Activated naive CD8-positive, alpha-beta T cell treated with anti-CD3 and anti-CD28 coated beads, Interleukin-2, amount 10 ng/mL, durations not matched to agents 7 days and 5 days (primary cell): ENCODE measurements around the gene NELFB. TPM values are rescaled to one million over a fixed set of nuclear protein-coding genes. Genes with fewer than 3 reads are reported as not detected.
A peak's percentile ranks its signal among the peaks of the same experiment; 100 is the strongest.

Experiments used
- ATAC-seq: fragments of 150-1000 bp; cut with Tn5 transposase; one replicate; pipeline ENCODE4 v1.10.0; 2021; ENCODE audit warnings: low read depth, moderate library complexity
- POLR2A ChIA-PET: fragments of 350-600 bp; sonication (Branson Sonifier 250); formaldehyde crosslinking; loops from one replicate; lab custom pipeline; 2021; ENCODE audit warnings: antibody characterized with exemption; lab: Charles Lee
- DNase-seq: peaks from one replicate; pipeline ENCODE4 v3.0.0; 2021
- H3K27ac Mint-ChIP-seq: one replicate; pipeline ENCODE4 v1.8.0; 2022; ENCODE audit warnings: mild to moderate bottlenecking, mixed read lengths
- H3K27me3 Mint-ChIP-seq: one replicate; pipeline ENCODE4 v1.8.0; 2022; ENCODE audit warnings: mild to moderate bottlenecking, moderate library complexity, mixed read lengths
- H3K36me3 Mint-ChIP-seq: one replicate; pipeline ENCODE4 v1.8.0; 2021; ENCODE audit warnings: mild to moderate bottlenecking, mixed read lengths
- H3K4me1 Mint-ChIP-seq: one replicate; pipeline ENCODE4 v1.8.0; 2021; ENCODE audit warnings: mixed read lengths
- H3K4me3 Mint-ChIP-seq: one replicate; pipeline ENCODE4 v1.8.0; 2022; ENCODE audit warnings: mild to moderate bottlenecking, moderate library complexity, mixed read lengths
- H3K9me3 Mint-ChIP-seq: one replicate; pipeline ENCODE4 v1.8.0; 2021; ENCODE audit warnings: mixed read lengths
- total RNA-seq, 2 experiments: library from RNA; stranded (reverse); gene quantifications; one replicate each; pipeline ENCODE4 v1.2.3, GENCODE V29; 2021

NELFB gene
- total RNA-seq, 2 experiments from 2014 or later: 58.7 to 63.1 TPM

DNA sequence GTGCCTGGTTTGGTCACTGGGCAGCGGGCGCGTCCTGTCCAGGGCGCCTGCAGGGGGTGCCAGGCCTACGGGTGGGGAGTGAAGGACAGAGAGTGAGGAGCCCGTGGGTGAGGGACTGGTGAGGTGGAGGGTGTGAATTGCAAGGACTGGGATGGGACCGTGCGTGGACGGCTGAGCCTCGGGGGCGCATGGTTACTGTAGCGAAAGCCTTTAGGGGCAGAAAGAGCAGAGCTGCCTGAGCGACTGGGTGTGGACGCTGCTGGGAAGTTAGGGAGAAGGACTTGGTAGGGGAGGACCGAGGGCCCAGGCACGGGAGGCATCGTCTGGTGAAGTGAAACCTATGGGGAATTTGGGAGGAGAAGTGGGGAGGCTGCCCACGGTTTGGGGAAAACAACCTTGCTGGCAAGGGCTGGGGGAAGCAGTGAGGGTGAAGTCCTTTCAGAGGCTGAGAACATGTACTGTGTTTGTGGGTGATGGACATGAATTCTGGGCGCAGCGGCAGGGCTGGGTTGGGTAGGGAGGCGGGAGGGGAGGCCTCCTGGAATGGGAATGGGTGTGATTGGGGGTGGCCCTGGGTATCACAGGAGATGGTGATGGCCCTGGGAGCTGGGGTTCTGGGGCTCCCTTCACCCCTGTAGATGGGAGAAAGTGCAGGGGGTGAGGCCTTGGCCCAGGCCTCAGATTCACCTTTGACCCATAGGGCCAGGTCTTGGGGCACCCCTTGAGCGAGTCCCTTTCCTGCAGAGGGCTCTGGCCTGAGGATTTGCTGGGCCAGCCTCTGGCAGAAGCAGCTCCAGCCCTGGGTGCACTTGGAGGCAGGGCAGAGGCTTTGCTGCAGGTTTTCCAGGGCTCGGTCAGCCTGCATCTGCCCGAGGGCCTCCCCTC, 20.7 kb downstream of the NELFB start:
- no peak overlapping the region for H3K4me3 Mint-ChIP-seq
- peaks cover 7% of the 10 kb centered on the region for H3K4me1 Mint-ChIP-seq
- ATAC-seq (no peak), DNase-seq (peak; percentile 35)
- H3K27me3 Mint-ChIP-seq: no peaks in the 10 kb centered on the region
- H3K36me3 Mint-ChIP-seq: peaks cover 11% of the 10 kb centered on the region
- POLR2A ChIA-PET: interaction anchor here (1.4 kb wide), 1 partner anchor 147 kb away, joined by 3 read pairs; the partner anchor contains the start of genes EXD3 and NOXA1
- H3K9me3 Mint-ChIP-seq: no peaks in the 10 kb centered on the region
- H3K27ac Mint-ChIP-seq: peak overlapping the region; percentile 10

DNA sequence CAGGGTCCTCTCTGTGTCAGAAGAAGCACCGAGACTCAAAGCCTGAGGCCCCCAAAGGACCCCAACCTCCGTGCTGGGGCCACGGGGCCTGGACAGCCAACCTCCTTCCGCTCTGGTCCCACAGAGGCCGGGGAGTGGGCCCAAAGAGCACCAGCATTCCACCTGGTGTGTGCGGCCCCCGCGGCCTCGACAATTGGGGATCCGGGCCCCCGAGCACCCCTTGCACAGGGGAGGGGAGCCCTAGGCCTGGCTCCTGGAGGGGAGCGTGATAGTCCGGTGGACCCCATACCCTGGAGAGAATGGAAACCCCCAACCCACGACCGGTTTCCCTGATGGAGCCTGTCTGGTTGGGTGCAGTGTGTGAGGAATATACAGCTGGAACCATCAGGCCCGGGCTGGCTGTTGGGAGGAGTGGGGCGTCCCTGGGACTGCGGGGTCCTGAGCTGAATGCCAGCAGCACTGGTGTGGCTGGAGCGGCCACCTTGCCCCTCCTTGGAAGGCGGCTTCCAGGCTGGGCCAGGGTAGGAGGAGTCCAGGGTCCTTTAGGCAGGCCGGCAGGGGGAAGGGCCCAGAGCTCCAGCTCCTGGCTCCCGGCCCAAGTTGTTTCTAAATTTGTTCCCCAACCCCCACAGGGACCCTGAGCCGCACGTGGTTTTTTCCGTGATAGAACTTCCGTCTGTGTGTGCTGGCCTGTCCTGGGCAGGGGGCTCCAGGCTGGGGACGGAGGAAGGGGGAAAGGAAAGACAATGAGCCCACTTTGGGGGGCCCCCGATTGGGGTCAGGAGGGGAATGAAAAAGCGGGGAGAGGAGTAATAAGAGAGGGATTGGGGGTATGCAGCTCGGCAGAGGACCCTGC, 21.6 kb downstream of the NELFB start:
- no peaks in the 10 kb centered on the region for H3K27me3 Mint-ChIP-seq
- peaks cover 8% of the 10 kb centered on the region for H3K36me3 Mint-ChIP-seq
- ATAC-seq (no peak), DNase-seq (peak; percentile 34)
- peaks cover 1% of the 10 kb centered on the region for H3K4me1 Mint-ChIP-seq
- H3K4me3 Mint-ChIP-seq: peak overlapping the region; percentile 63
- no peaks in the 10 kb centered on the region for H3K9me3 Mint-ChIP-seq
- POLR2A ChIA-PET: interaction anchor here (1.2 to 1.5 kb wide), 4 partner anchors 17 to 146 kb away, joined by 3 to 13 read pairs (median 5); partner anchors contain the start of genes EXD3, NELFB, NOXA1 and TUBB4B
- H3K27ac Mint-ChIP-seq: peak overlapping the region; percentile 83

- Mint-ChIP-seq H3K9me3 (no peaks in the 10 kb centered on the region), H3K27ac (peak within 1 kb of the TSS; percentile 83), H3K27me3 (no peaks in the 10 kb centered on the region), H3K4me3 (peak within 1 kb of the TSS; percentile 92), H3K4me1 (peaks cover 2% of the 10 kb centered on the region), H3K36me3 (peaks cover 8% of the 10 kb centered on the region)
- ATAC-seq: peak; percentile 68
- peak; percentile 70 for DNase-seq
- POLR2A ChIA-PET: interaction anchor here (0.9 to 1.5 kb wide), 5 partner anchors 8 to 146 kb away, joined by 3 to 13 read pairs (median 4); partner anchors contain the start of genes EXD3, NELFB, NOXA1 and TUBB4B
These were observed 22.4 kb downstream of the NELFB start, which contains the start of gene TOR4A for GRCh38 chr9:137277329-137278041. TOR4A (plus strand) TSS chr9:137277726; CDS start chr9:137278690, 964 bp downstream.

DNA sequence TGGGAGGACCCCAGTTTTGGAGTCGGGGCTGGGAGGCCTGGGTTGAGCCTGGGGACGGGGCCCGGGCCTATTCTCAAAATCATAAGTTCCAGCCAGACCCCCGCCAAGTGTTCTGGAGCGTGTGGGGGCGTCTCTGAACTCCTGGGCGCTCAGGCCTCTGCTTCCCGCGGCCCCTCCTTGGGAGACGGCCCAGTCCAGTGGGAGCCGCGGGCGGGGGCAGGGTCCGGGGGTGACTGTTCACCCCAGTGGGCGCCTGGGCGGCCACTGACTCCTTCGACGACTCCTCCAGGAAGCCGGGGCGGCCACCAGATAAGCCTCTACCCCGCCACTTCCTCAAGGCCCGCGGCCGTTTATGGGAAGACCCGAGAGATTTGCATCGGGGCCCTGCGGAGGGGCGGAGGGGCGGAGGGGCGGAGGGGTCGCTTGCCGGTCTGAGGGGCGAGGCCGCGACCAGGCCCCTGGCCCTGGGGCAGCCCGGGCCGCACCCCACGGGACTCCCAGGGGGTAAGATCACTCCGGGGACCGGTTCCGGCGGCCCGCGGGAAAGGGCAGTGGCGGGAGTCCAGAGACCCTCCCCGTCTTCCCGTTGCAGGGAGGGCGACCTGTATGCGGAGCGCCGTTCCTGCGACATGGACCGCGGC, 23.1 kb downstream of the NELFB start:
- no peaks in the 10 kb centered on the region for H3K9me3 Mint-ChIP-seq
- H3K4me1 Mint-ChIP-seq: peaks cover 5% of the 10 kb centered on the region
- peaks cover 8% of the 10 kb centered on the region for H3K36me3 Mint-ChIP-seq
- H3K27me3 Mint-ChIP-seq: no peaks in the 10 kb centered on the region
- POLR2A ChIA-PET: interaction anchor here (0.9 to 1.5 kb wide), 4 partner anchors 8 to 38 kb away, joined by 3 to 13 read pairs (median 5); partner anchors contain the start of genes NELFB and TUBB4B
- DNase-seq (peak; percentile 45), ATAC-seq (no peak)
- peak overlapping the region; percentile 79 for H3K27ac Mint-ChIP-seq
- peak overlapping the region; percentile 92 for H3K4me3 Mint-ChIP-seq

DNA sequence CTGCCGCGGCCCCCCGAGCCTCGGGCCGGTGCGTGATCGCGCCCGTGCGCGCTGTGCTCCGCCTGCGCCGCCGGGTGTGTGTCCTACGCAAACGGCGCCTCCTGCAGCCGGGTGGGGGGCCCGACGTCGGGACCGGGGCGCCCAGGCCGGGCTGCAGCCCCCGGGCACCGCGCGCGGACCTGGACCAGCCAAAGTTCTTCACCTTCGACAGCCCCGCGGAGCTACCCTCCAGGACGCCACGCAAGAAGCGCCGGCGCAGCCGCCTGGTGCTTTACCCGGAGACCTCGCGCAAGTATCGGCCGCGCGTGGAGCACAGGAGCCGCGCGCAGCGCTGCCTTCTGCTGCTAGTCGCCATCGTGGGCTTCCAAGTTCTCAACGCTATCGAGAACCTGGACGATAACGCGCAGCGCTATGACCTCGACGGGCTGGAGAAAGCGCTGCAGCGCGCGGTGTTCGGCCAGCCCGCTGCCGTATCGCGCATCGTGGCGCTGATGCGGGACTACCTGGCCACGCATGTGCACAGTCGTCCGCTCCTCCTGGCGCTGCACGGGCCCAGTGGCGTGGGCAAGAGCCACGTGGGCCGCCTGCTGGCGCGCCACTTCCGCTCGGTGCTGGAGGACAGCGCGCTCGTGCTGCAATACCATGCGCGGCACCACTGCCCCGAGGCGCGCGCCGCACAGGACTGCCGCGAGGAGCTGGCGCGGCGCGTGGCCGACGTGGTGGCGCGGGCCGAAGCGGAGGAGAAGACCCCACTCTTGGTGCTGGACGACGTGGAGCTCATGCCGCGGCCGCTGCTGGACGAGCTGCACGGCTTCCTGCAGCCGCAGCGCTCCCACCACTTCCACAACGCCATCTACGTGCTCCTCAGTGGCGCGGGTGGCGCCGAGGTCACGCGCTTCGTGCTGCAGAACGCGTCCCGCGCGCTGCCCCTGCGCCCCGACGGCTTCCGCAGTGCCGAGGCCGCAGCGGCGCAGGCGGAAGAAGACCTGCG, 23.9 kb downstream of the NELFB start:
- H3K36me3 Mint-ChIP-seq: peaks cover 4% of the 10 kb centered on the region
- no peak overlapping the region for H3K4me3 Mint-ChIP-seq
- no peaks in the 10 kb centered on the region for H3K9me3 Mint-ChIP-seq
- ATAC-seq (no peak), DNase-seq (peak; percentile 28)
- POLR2A ChIA-PET: interaction anchor here (1.1 kb wide), 1 partner anchor 38 kb away, joined by 3 read pairs; the partner anchor contains the start of gene TUBB4B
- peaks cover 5% of the 10 kb centered on the region for H3K4me1 Mint-ChIP-seq
- no peaks in the 10 kb centered on the region for H3K27me3 Mint-ChIP-seq
- H3K27ac Mint-ChIP-seq: no peak overlapping the region

DNA sequence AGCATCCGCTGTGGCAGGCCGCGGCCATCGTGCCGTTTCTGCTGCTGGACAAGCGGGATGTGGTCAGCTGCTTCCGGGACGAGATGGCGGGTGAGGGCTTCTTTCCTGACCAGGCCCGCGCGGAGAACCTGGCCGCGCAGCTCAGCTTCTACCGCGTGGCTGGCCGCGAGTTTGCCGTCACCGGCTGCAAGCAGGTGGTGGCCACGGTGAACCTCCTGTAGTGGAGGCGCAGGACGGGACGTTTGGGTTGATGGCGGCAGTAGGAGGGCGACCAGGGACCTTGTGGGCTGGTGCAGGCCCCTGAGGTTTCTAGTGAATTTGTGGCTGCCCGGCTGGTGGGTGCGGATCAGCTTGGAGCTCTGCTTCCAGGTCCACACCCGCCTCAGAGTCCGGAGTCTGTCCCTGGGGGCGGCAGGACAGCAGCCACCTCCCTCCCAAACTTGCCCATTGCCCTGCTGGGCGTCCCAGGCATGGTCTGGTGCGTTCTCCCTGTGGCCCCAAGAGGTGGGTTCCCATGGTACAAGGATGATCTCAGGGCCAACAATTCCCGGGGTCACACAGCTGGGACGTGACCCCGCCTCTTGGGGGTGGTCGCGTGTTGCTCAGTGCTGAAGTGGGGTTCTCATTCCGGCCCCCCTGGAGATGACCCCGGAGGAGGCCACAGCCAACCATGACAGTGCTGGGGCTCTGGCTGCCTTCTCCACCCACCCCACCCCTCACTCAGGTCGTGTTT, 24.8 kb downstream of the NELFB start:
- peaks cover 5% of the 10 kb centered on the region for H3K4me1 Mint-ChIP-seq
- ATAC-seq: no peak
- no peaks in the 10 kb centered on the region for H3K36me3 Mint-ChIP-seq
- H3K27me3 Mint-ChIP-seq: no peaks in the 10 kb centered on the region
- H3K27ac Mint-ChIP-seq: no peak overlapping the region
- no peaks in the 10 kb centered on the region for H3K9me3 Mint-ChIP-seq
- DNase-seq: peak; percentile 33
- POLR2A ChIA-PET: interaction anchor here (0.5 to 1.1 kb wide), 2 partner anchors 39 to 134 kb away, joined by 3 read pairs; partner anchors contain the start of gene TUBB4B
- H3K4me3 Mint-ChIP-seq: no peak overlapping the region

DNA sequence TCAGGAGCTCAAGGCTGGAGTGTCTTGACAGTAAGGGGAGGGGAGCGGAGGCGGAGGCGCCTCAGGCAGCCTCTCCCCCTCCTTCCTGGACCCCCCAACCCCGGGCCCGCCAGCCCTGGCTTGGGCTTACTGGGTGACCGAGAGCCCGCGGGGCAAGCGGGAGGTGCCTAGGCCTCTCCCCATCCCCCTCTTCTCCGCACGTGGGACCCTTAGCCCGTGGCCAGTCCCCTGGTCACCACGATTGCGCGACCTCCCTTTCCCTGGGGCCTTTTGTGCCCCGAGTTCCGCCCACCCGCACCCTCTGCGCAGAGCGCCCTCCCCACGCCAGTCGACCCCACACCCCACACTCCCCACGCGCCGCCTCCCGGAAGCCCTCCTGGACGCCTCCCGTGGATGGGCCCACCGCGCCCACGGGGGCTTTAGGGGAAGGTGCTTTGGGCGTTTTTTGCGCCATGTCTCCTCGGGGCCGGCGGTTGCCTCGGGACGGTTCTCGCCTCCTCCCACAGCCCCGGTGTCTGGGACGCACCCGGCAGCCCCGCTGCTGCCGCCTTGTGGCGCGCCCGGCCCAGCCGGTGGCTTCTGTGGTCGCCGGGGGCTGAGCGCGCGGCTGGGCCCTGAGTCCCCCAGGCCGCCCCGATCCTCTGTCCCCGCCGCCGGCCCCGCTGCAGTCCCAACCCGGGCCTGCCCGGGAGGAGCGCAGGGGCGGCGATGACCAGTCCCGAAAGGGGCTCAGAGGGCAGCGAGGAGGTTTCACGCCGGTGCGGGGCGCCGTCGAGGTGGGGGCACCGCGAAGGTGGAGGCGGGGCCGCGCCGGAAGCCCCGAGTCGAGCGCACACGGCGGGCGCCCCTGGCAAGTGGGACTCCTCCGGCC, 25.6 kb downstream of the NELFB start:
- H3K4me3 Mint-ChIP-seq: no peak overlapping the region
- ATAC-seq: no peak
- H3K4me1 Mint-ChIP-seq: peaks cover 4% of the 10 kb centered on the region
- no peaks in the 10 kb centered on the region for H3K27me3 Mint-ChIP-seq
- peak; percentile 44 for DNase-seq
- no peaks in the 10 kb centered on the region for H3K36me3 Mint-ChIP-seq
- no peaks in the 10 kb centered on the region for H3K9me3 Mint-ChIP-seq
- POLR2A ChIA-PET: interaction anchor here (0.5 kb wide), 1 partner anchor 133 kb away, joined by 3 read pairs; no protein-coding TSS in a partner anchor
- no peak overlapping the region for H3K27ac Mint-ChIP-seq

DNA sequence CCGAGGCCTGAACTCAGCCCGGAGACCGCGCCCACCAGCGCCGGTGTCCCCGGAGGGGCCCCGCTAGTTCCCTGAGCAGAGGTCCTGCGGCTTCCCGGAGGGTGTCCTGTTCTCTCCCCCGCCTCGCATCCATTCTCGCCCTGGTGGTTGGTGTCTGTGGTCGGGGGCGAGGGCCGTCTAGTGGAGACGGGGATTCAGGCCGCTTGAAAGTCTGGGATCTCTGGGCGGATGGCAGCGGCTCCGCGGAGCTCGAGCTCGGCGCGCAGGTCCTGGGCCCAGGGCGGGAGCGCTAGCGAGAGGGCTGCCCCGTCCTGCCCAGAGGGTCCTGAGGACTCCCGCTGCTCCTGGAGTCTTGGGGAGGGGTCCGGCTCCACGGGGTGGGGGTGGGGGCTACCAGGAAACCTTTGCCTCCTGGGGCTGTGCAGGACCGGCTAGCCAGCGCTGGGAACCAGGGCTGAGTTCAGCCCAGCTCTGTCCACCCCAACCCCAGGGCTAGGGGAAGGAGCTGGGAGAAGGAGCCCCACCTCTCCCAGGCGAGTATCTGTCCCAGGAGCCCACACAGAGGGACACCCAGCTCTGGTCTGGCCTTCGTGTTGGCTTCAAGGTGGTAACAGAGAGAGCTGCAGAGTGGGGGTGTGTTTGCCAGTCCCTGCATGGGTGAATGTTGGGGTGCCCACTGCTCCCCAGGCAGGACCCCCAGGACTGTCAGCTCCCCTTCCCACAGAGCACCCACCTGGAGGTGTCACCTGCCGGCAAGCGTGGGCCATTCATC, 26.4 kb downstream of the NELFB start:
- ATAC-seq (no peak), DNase-seq (peak; percentile 27)
- Mint-ChIP-seq H3K36me3 (no peaks in the 10 kb centered on the region), H3K27ac (no peak overlapping the region), H3K27me3 (no peaks in the 10 kb centered on the region), H3K4me3 (no peak overlapping the region), H3K9me3 (no peaks in the 10 kb centered on the region), H3K4me1 (peaks cover 4% of the 10 kb centered on the region)
- POLR2A ChIA-PET: no interaction called here

DNA sequence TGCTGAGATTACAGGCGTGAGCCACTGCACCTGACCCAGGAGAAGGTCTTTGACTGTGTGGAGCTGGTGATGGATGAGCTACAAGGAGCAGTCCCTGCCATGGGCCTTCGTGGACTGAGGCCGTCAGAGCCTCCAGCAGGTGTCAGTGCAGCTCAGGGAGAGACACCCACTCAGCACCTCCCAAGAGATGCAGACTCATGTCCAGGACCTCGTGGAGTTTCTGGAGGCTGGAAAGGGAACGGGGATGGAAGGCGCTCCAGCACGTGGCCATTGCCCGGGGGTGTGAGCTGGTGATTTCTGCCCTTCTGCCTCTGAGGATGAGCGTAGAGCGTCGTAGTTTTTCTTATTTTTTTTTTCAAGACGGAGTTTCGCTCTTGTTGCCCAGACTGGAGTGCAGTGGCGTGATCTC, 31.9 kb downstream of the NELFB start:
- H3K27me3 Mint-ChIP-seq: no peaks in the 10 kb centered on the region
- no peak overlapping the region for H3K27ac Mint-ChIP-seq
- DNase-seq: peak; percentile 49
- H3K9me3 Mint-ChIP-seq: no peaks in the 10 kb centered on the region
- ATAC-seq: peak; percentile 77
- peaks cover 4% of the 10 kb centered on the region for H3K4me1 Mint-ChIP-seq
- POLR2A ChIA-PET: interaction anchor here (1.5 kb wide), 1 partner anchor 46 kb away, joined by 4 read pairs; the partner anchor contains the start of gene TUBB4B
- no peak overlapping the region for H3K4me3 Mint-ChIP-seq
- no peaks in the 10 kb centered on the region for H3K36me3 Mint-ChIP-seq
